HG03558 (cell line): ENCODE results near the gene TMEM30B.
"Not testable (repeated sequence)": the region's sequence is repeated elsewhere in the genome, so short reads cannot be mapped to it uniquely, and the experiment has no call there.

ENCODE experiments used
- ATAC-seq: cut with Tn5 transposase; IDR thresholded peaks from one replicate; pipeline ENCODE4 v1.9.1; 2021; ENCODE audit warnings: moderate number of reproducible peaks; ENCODE audit not compliant: unreplicated experiment; ENCODE audit errors: extremely low read depth

Gene TMEM30B, protein sequence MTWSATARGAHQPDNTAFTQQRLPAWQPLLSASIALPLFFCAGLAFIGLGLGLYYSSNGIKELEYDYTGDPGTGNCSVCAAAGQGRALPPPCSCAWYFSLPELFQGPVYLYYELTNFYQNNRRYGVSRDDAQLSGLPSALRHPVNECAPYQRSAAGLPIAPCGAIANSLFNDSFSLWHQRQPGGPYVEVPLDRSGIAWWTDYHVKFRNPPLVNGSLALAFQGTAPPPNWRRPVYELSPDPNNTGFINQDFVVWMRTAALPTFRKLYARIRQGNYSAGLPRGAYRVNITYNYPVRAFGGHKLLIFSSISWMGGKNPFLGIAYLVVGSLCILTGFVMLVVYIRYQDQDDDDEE

DNA sequence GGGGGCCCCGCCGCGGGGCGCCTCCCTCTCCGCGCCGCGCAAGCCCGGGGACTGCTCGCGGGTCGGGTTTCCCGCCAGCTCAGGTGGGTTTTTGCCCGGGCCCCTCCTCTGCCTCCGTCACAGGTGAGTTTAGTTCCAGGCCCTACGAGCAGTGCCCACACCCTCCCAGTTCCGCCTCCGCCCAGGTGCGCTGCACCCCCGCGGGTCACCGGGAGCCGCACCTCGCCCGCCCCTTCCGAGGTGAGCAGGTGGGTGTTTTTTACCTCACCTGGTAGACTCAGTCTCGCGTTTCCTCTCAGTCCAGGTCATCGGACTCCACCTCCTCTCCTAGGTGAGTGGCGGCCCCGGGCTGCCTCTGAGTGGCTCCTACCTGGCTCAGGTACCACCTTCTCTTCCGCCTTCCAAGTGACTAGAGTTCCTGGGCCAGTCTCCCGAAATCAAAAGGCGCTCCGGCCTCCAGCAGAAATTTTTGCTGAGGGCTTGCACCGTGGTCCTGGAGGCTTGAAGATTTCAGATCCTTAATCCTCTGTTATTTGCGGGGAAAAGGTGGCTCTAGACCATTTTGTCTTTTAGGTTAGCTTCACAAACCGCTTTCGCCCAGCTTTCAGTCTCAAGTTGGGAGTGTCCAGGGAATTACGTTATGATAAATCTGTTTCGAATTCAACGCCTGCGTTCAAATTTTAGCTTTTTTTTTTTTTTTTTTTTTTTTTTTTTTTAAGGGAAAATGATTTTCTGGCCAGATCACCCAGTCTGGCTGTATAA is at the start of gene TMEM30B:
Gene TMEM30B, minus strand, starts transcription at position 153 of the 762 bp plus-strand sequence. CDS start 191 bp downstream, outside the sequence.
- no peak for ATAC-seq

DNA sequence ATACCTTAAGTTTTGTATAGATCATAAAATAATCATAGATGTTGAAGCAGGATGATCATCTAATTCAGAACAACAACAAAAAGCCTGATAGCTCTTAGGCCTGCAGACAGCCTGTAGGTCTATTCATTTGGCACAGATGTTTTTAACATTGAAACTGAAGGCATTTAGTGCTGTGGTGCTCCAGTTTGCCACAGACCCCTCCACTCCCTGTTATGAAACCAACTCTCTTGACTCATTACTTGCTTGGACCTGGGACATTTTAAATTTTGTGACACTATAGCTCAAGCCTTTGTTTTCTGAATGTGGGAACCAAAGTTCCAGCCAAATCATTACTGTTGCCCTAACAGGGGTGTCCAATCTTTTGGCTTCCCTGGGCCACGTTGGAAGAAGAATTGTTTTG is 49.4 kb upstream of the TMEM30B start:
- no peak for ATAC-seq

DNA sequence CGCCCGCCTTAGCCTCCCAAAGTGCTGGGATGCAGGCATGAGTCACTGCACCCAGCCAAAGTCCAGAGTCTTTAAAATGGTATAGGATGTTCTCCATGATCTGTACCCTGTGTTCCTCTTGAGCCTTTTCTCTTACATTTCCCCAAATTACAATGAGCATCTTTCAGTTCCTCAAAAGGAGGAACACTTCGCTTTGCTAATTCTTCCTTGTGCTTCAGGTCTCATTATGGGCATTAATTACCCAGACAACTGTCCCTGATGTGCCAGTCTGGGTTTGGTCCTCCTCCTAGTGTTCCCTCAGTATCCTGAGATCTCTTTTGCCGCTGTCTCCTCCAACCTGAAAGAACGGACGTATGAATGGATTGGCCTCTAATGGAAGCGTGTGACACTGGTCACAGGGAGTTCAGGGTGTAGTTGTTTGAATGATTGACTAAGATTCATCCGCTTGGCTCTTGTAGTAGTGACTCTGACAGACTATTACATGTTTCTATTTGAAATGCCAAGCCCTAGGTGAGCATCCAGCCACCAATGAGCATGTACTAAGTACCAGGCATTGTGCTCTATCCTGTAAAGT is 48.4 kb upstream of the TMEM30B start:
- ATAC-seq, result no peak

DNA sequence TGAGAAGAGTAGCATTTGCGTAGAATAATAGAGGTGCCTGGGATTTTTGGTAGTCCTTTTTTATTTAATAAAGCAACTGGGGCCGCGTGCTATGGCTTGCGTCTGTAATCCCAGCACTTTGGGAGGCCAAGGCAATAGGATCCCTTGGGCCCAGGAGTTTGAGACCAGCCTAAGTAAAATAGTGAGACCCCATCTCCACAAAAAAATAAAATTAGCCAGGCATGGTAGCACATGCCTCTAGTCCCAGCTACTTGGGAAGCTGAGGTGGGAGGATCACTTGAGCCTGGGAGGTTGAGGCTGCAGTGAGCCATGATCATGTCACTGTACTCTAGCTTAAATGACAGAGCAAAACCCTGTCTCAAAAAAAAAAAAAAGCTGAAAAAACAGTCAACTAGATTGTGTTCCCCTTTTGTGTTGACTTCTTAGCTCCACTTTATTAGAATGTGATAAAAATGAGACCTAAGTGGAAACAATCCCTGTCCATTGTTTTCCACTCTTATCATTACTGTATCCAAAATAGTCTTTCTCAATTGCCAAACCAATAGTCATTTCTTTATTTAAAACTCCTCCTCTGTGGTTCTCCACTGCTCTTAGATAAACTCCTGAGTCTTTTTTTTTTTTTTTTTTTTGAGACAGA is 47.6 kb upstream of the TMEM30B start:
- ATAC-seq, result no peak

DNA sequence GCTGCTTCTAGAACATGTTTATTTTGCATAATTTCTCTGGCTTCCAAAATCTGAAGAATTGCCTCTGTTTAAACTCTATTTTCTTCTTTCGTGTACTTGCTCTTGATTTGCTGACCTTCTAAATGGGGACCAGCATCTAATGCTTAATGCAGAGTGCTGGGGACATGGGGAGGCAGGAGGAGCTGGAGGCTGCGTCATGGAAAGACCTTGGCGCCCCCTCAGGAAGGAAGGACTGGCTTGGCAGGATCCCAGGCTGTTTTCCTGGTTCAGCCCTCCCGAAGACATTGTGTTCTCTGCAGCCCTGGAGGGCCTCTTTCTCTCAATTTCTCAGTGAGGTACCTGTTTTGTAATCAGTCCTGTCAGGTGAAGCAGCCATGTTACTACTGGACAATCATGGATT is 45.7 kb upstream of the TMEM30B start:
- no peak for ATAC-seq

DNA sequence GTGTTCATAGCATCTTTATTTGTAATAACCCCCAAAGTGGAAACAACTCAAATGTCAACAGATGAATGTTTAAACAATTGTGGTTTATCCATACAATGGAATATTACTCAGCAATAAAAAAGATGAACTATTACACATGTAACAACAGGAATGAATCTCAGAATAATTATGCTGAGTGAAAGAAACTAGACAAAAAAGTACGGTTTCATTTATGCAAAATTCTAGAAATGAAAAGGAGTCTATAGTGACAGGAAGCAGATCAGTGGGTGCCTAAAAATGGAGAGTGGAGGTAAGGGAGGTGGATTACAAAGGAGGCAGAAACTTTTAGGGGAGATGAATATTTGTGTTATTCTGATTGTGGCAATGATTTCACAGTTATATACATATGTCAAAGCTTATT is 45.0 kb upstream of the TMEM30B start:
- ATAC-seq, result no peak

DNA sequence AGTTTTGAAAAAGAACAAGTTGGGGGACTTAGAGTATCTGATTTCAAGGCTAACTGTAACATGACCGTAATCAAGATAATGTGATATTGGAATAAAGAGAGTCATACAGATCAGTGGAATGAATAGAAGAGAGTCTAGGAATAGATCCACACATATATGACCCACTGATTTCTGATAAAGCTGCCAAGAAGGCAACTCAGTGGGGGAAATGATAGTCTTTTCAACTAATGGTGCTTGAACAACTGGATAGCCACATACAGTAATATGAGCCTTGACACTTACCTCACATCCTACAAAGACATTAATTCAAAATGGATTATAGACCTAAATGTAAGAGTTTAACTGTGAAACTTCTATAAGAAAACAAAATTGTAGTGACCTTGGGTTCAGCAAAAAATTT is 44.0 kb upstream of the TMEM30B start:
- no peak for ATAC-seq

DNA sequence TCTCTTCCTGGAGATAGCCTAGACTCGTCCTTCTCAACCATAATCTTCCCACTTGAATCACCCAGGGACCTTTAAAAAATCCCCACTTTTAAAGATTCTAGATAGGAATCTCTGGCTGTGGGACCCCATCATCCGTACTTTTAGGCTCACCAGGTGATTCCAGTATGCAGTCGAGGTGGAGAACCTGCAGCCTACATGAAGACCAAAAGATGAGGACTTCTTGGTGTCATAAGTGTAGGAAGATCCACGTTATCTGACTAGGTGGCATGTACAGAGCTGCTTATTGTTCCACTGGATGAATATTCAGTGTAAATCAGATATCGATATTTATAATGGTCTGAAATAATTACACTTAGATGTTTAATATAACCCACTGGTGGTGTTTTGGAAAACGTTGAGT is 42.8 kb upstream of the TMEM30B start:
- no peak for ATAC-seq

DNA sequence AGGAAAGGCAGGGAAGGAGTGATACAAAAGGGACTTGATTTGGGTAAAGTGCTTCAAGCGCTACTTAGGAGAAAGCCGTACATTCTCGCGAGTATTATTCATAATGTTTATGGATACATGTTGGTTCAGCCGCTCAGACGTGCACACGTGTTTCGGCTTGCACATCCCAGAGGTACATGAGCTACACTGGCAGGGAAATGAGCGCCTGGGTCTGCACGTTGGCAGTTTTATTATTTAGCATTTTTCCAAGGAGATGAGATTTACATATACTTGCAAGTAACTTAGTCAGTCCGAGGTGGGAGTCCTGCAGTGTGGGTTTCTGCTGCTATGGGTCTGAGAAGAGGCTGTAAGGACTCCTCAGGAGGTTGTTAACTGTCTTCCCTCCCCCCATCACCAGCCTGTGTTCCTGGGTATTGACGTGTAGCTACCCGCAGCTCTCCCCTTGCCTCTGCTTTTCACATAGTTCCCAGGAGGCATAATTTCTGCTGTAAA is 41.7 kb upstream of the TMEM30B start:
- ATAC-seq, result no peak

DNA sequence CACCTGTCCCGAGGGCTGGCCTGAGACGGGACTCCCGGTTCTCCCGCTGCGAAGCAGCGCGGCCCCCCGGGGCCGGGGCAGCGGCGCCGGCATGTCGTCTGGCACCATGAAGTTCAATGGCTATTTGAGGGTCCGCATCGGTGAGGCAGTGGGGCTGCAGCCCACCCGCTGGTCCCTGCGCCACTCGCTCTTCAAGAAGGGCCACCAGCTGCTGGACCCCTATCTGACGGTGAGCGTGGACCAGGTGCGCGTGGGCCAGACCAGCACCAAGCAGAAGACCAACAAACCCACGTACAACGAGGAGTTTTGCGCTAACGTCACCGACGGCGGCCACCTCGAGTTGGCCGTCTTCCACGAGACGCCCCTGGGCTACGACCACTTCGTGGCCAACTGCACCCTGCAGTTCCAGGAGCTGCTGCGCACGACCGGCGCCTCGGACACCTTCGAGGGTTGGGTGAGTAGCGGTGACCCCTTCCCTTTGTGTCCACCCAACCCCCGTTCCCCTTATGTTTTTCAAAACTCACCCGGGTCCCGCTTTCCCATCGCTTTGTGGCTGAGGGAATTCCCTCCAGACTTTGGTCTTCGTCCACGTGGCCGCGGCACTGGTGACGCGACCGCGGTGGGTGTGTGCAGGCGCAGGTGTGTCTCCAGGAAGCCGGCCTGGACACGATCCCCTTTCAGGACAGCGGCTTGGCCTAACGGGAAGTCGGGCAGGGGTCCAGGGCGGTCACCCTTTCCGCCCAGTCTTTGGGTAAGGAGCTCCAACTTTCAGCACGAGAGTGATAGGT is 41.1 kb upstream of the TMEM30B start:
- ATAC-seq, result no peak

DNA sequence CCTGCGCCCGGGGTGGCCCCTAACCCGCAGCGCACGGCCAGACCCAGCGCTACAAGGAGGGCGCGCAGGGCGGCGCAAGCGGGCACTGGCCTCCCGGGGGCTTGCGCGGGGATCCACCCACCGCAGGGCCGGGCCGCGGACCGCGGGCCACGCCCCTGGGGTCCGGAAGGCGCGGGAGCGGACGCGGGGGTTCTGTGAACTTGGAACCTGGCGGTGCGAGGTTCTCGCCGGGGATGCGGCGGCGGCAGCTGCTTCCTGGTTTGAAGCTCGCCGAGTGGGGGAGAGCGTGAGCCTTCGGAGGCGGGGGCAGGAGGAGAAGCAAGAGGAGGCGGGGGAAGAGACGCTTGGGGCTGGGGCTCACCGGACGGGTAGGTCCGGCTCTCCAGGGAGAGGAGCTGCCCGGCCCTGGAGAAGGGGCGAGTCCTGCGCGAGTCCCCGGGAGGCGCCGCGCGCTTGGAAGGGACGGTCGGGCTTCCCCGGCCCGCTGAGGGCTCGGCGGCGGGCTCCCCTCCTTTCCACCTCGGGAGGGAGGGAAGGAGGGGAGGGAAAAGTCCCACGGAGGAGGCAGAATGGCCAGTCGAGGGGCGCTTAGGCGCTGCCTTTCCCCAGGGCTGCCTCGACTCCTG is 40.4 kb upstream of the TMEM30B start, which contains the start of gene PRKCH:
Gene PRKCH, plus strand, starts transcription at position 195 of the 626 bp plus-strand sequence. CDS start 523 bp downstream, outside the sequence.
- no peak for ATAC-seq

DNA sequence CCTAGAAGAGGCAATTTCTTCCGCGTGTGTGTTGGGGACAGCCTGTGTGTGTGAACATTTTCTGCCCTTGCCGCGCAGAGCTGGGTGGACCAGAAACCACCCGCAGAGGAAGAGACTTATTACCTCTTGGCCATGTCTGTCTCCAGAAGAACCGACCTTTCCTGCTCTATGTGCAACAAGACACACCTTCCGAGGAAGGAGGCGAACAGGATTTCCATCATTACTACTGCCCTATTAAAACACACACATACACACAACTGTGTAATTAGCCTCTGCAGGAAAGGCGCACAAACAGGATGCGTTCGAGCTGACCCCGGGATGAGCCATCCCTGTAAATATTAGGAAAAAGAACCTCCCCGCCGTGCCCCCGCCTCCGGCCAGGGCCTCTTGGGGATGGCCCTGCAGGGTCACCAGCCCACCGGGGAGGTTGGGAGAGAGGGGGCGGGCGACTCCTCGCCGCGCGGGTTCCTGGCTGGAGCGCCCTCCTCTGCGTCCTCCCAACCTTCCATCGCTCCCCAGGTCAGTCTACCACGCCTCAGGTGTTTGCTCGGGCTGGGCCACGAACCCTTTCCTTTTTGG is 39.8 kb upstream of the TMEM30B start:
- no peak for ATAC-seq

DNA sequence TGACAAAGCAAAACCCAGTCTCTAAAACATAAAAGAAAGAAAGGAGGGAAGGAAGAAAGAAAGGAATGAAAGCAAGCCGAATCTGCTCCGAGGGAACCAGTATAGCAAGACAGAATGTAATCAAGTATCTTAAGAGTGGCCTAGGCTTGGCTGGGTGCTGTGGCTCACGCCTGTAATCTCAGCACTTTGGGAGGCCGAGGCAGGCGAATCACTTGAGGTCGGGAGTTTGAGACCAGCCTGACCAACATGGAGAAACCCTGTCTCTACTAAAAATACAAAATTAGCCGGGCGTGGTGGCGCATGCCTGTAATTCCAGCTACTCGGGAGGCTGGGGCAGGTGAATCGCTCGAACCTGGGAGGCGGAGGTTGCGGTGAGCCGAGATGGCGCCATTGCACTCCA is 39.0 kb upstream of the TMEM30B start:
- ATAC-seq, result not testable (repeated sequence)

DNA sequence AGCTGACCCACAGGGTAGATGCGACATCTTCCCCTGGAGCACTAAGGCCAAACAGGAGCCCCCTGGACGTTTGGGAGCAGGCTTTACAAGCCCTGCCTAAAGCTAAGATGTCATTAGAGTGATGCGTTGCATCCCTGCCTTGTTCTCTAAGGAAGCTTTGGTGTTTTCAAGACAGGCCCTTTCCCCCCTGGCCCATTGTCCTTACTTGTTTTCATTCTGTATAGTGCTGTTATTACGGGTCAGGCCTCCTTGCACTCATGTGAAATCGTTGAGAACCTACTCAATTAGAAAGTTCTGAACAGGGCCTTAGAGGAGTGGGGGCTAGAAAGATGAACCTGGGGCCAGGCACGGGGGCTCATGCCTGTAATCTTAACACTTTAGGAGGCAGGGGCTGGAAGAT is 38.6 kb upstream of the TMEM30B start:
- ATAC-seq, result no peak

DNA sequence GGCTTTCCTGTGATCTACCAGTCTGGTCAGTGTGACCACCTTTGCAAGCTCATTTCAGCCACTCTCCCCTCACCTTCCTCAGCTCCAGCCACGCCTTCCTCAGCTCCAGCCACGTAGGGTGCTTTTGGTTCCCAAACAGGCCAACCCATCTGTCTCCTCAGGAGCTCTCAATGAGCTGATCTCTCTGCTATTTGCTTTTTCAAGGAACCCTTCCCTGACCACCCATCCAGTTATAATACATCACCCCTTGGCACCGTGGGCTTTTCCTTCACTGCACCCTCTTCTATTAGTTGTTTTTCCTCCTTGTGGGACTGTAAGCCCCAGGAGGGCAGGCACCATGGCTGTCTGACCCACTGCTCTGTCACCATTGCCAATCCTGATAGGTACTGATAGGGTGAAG is 37.9 kb upstream of the TMEM30B start:
- ATAC-seq, result no peak

DNA sequence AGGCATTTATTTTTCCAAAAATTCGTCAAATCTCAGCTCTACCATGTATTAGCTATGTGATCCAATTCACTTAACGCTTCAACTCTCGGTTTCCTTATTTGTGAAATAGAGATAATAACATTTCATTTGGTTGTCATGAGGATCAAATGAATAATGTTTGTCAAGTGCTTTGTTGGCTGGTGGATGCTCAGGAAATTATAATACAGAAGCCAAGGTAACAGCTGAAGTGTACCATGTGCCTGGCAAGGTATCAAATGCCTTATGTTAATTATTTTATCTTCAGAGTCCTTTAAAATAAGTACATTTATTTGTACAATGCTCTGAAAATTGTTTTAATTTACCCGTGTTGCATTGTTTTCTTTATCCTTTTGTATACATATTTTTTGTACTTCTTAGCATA is 34.2 kb upstream of the TMEM30B start:
- ATAC-seq, result no peak

DNA sequence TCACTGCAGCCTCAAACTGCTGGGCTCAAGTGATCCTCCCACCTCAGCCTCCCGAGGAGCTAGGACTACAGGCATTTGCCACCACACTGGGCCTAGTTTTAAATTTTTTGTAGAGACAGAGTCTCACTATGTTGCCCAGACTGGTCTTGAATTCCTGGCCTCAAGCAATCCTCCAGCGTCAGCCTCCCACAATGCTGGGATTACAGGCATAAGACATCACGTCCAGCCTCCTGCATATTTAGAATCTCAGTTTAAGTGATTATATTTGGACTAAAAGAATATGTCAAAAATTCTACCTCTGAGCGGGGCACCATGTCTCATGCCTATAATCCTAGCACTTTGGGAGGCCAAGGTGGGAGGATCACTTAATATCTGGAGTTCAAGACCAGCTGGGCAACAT is 27.6 kb upstream of the TMEM30B start:
- ATAC-seq, result not testable (repeated sequence)

DNA sequence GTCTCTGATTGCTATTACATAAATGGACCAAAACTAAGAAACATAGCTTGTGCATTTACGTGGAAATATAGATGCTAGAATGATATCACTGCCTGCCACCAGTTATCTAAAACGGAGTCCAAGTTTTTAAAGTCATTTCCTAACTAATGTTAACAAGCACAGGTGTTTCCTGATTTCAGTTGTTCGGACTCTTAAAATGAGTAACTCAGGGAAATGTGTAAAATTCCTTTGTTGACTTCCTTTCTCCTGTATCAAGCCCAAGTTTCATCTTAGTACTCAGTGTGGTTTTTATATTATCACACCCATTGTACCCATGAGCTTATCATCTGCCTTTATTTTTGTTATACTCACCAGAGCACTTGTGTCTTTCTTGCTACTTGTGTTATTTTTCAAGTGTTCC is 27.1 kb upstream of the TMEM30B start:
- ATAC-seq, result no peak

DNA sequence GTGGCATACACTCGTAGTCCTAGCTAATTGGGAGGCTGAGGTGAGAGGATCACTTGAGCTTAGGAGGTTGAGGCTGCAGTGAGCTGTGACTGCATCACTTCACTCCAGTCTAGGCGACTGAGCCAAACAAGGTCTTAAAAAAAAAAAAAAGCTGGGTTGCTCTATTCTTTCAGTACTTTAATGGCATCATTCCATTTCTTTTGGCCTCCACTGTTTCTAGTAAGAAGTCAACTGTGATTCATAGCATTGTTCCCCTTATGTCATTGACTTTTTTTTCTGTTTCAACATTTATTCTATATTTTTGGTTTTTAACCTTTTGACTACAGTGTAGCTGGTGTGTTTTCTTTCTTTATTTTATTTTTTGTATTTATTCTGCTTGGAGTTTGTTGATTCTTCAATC is 23.6 kb upstream of the TMEM30B start:
- no peak for ATAC-seq
